ENCODE data around the gene LIN7A. TPM values are rescaled to one million over a fixed set of nuclear protein-coding genes. Genes with fewer than 3 reads are reported as not detected.

The LIN7A gene
- 1 to 10 TPM in 1 of 2 donors, under 1 TPM in 1; 0.41 to 5.8 TPM for total RNA-seq

GRCh38 chr12:80937391-80938238, at the start of gene LIN7A:
TSS of gene LIN7A (minus strand) at chr12:80937934. CDS start at chr12:80937722, 212 bp downstream.
- H3K9me3 ChIP-seq: no peaks in the 10 kb centered on the region
- H3K36me3 ChIP-seq: no peaks in the 10 kb centered on the region
- DNase-seq (ENCODE audit: low spot score) (no peak), ATAC-seq (ENCODE audit: insufficient number of reproducible peaks, low FRiP score, low read depth) (no peak)
- H3K27me3 ChIP-seq (replicated peaks; ENCODE audit: insufficient read depth): no peaks in the 10 kb centered on the region
- peak within 1 kb of the TSS; percentile 79 for H3K4me3 ChIP-seq
- no peak for TF ChIP-seq CTCF (IDR thresholded peaks at IDR 0.05)
- peaks cover 0 to 6% of the 10 kb centered on the region in 2 donors for H3K4me1 ChIP-seq (ENCODE audit: control insufficient read depth in 1 of 2, low read depth in 2 of 2)
- H3K27ac ChIP-seq: peak within 1 kb of the TSS in 1 of 2 donors; percentile 46

GRCh38 chr12:80986224-80986623, 48.5 kb upstream of the LIN7A start:
- no peak for ATAC-seq (ENCODE audit: insufficient number of reproducible peaks, low FRiP score, low read depth)

GRCh38 chr12:80979816-80980215, 42.1 kb upstream of the LIN7A start:
- H3K27ac ChIP-seq: no peak overlapping the region
- no peaks in the 10 kb centered on the region for H3K9me3 ChIP-seq
- H3K36me3 ChIP-seq: no peaks in the 10 kb centered on the region
- DNase-seq (ENCODE audit: low spot score) (no peak), ATAC-seq (ENCODE audit: insufficient number of reproducible peaks, low FRiP score, low read depth) (no peak)
- no peak overlapping the region for H3K4me3 ChIP-seq
- no peaks in the 10 kb centered on the region for H3K4me1 ChIP-seq (ENCODE audit: control insufficient read depth in 1 of 2, low read depth in 2 of 2)
- TF ChIP-seq CTCF (IDR thresholded peaks at IDR 0.05): no peak
- no peaks in the 10 kb centered on the region for H3K27me3 ChIP-seq (replicated peaks; ENCODE audit: insufficient read depth)

More at GRCh38 chr12:80986224-80986623, 48.5 kb upstream of the LIN7A start:
- no peaks in the 10 kb centered on the region for H3K4me1 ChIP-seq (ENCODE audit: control insufficient read depth in 1 of 2, low read depth in 2 of 2)
- TF ChIP-seq CTCF (IDR thresholded peaks at IDR 0.05): no peak
- no peaks in the 10 kb centered on the region for H3K27me3 ChIP-seq (replicated peaks; ENCODE audit: insufficient read depth)
- no peaks in the 10 kb centered on the region for H3K9me3 ChIP-seq
- no peak overlapping the region for H3K27ac ChIP-seq
- no peak for DNase-seq (ENCODE audit: low spot score)
- no peak overlapping the region for H3K4me3 ChIP-seq
- H3K36me3 ChIP-seq: no peaks in the 10 kb centered on the region

GRCh38 chr12:80979251-80979650, 41.5 kb upstream of the LIN7A start:
- Histone ChIP-seq H3K4me3 (no peak overlapping the region), H3K27me3 (replicated peaks; ENCODE audit: insufficient read depth) (no peaks in the 10 kb centered on the region), H3K9me3 (no peaks in the 10 kb centered on the region), H3K27ac (no peak overlapping the region), H3K36me3 (no peaks in the 10 kb centered on the region), H3K4me1 (ENCODE audit: control insufficient read depth in 1 of 2, low read depth in 2 of 2) (no peaks in the 10 kb centered on the region)
- no peak for DNase-seq (ENCODE audit: low spot score)
- ATAC-seq (ENCODE audit: insufficient number of reproducible peaks, low FRiP score, low read depth): no peak
- no peak for TF ChIP-seq CTCF (IDR thresholded peaks at IDR 0.05)

- no peaks in the 10 kb centered on the region for H3K27me3 ChIP-seq (replicated peaks; ENCODE audit: insufficient read depth)
- no peak overlapping the region for H3K27ac ChIP-seq
- H3K9me3 ChIP-seq: no peaks in the 10 kb centered on the region
- ATAC-seq (ENCODE audit: insufficient number of reproducible peaks, low FRiP score, low read depth): no peak
- no peaks in the 10 kb centered on the region for H3K4me1 ChIP-seq (ENCODE audit: control insufficient read depth in 1 of 2, low read depth in 2 of 2)
- TF ChIP-seq CTCF (IDR thresholded peaks at IDR 0.05): no peak
- H3K36me3 ChIP-seq: no peaks in the 10 kb centered on the region
- no peak overlapping the region for H3K4me3 ChIP-seq
- DNase-seq (ENCODE audit: low spot score): no peak
Measured at GRCh38 chr12:80977346-80977745, 39.6 kb upstream of the LIN7A start.

Measured in thoracic aorta (tissue), 2 donors.